H1 (cell line): Measurements from ENCODE around the gene ARHGEF12. TPM values are rescaled to one million over a fixed set of nuclear protein-coding genes. Genes with fewer than 3 reads are reported as not detected.

ENCODE experiments used
- CTCF ChIA-PET: fragments of 300-600 bp; sonication (Branson Sonifier 250); formaldehyde crosslinking; loops from one replicate; lab custom pipeline; 2021; ENCODE audit not compliant: partially characterized antibody; lab: Charles Lee
- POLR2A ChIA-PET: fragments of 300-600 bp; sonication (Branson Sonifier 250); formaldehyde crosslinking; loops from one replicate; lab custom pipeline; 2021; ENCODE audit warnings: inconsistent platforms; ENCODE audit not compliant: partially characterized antibody; lab: Charles Lee
- DNase-seq, 2 experiments: peaks; one replicate each; pipeline versions ENCODE4 v3.0.0 to v3.0.0-alpha.2; 2010 to 2022; ENCODE audit warnings: low spot score in 2 of 2, low read depth in 1 of 2, mixed read lengths in 1 of 2
- FAIRE-seq: peaks from 2 replicates; lab custom pipeline; 2011; peaks lifted over from hg19 to GRCh38; lab: Jason Lieb, UNC
- H2AFZ ChIP-seq: 2 replicates; pipeline ENCODE4 v1.8.1; 2012; ENCODE audit warnings: low read length, inconsistent platforms
- H2AK5ac ChIP-seq: 2 replicates; pipeline ENCODE4 v1.6.1; 2013; ENCODE audit warnings: low read depth, low read length
- H2BK120ac ChIP-seq: replicated peaks from 2 replicates; pipeline ENCODE3; 2013; ENCODE audit warnings: low read depth, low read length, inconsistent platforms
- H2BK12ac ChIP-seq: 2 replicates; pipeline ENCODE4 v1.6.1; 2013; ENCODE audit warnings: low read depth, low read length
- H2BK15ac ChIP-seq: 2 replicates; pipeline ENCODE4 v1.6.1; 2013; ENCODE audit warnings: low read length
- H2BK20ac ChIP-seq: 2 replicates; pipeline ENCODE4 v1.6.1; 2013; ENCODE audit warnings: low read length
- H2BK5ac ChIP-seq: 2 replicates; pipeline ENCODE4 v1.6.1; 2013; ENCODE audit warnings: low read depth, low read length
- H3K14ac ChIP-seq: 2 replicates; pipeline ENCODE4 v1.6.1; 2013; ENCODE audit warnings: inconsistent platforms; ENCODE audit not compliant: insufficient read length
- H3K18ac ChIP-seq: 2 replicates; pipeline ENCODE4 v1.6.1; 2013; ENCODE audit warnings: low read length; ENCODE audit errors: extremely low read depth
- H3K23ac ChIP-seq: 2 replicates; pipeline ENCODE4 v1.6.1; 2013; ENCODE audit warnings: inconsistent platforms; ENCODE audit not compliant: insufficient read length
- H3K23me2 ChIP-seq: 2 replicates; pipeline ENCODE4 v1.6.1; 2013; ENCODE audit warnings: low read depth, low read length
- H3K27ac ChIP-seq: 2 replicates; pipeline ENCODE4 v1.6.1; 2011; ENCODE audit warnings: low read depth, low read length, inconsistent platforms
- H3K27me3 ChIP-seq, 4 experiments: replicated peaks in 1 of 4; 1 replicate in 1 of 4; 2 replicates in 3 of 4; pipeline versions ENCODE4 v1.6.1 to v1.8.1; 2011 to 2013; ENCODE audit warnings: low read length in 3 of 4, mild to moderate bottlenecking in 3 of 4, inconsistent platforms in 2 of 4, mixed read lengths in 2 of 4, moderate library complexity in 1 of 4; ENCODE audit not compliant: control insufficient read depth in 3 of 4, insufficient read depth in 3 of 4; ENCODE audit errors: extremely low read depth in 1 of 4
- H3K36me3 ChIP-seq, 4 experiments: 2 replicates each; pipeline versions ENCODE4 v1.6.1 to v1.8.1; 2011 to 2013; ENCODE audit warnings: mild to moderate bottlenecking in 4 of 4, low read length in 3 of 4, moderate library complexity in 2 of 4, control low read depth in 1 of 4, inconsistent platforms in 1 of 4; ENCODE audit not compliant: insufficient read depth in 4 of 4, control insufficient read depth in 2 of 4
- H3K4ac ChIP-seq: replicated peaks from 2 replicates; pipeline ENCODE3; 2013; ENCODE audit warnings: low read length, low read depth, mixed read lengths, inconsistent platforms; ENCODE audit not compliant: insufficient read length
- H3K4me1 ChIP-seq, 4 experiments: replicated peaks in 1 of 4; 1 replicate in 1 of 4; 2 replicates in 3 of 4; pipeline versions ENCODE4 v1.6.1 to v1.8.1; 2011 to 2013; ENCODE audit warnings: low read length in 3 of 4, inconsistent platforms in 2 of 4, mixed read lengths in 1 of 4; ENCODE audit not compliant: insufficient read depth in 4 of 4, control insufficient read depth in 3 of 4
- H3K4me2 ChIP-seq, 2 experiments: 2 replicates each; pipeline versions ENCODE4 v1.6.1 to v1.8.1; 2011 to 2013; ENCODE audit warnings: low read depth in 2 of 2, low read length in 2 of 2, control low read depth in 1 of 2, inconsistent platforms in 1 of 2, mild to moderate bottlenecking in 1 of 2; ENCODE audit not compliant: insufficient read depth in 1 of 2
- H3K4me3 ChIP-seq, 4 experiments: fragments of 200-600, 300-600 bp in 1 of 4; sonication (generic), shearing (Covaris generic), sonication (Bioruptor Twin) in 1 of 4; 2 replicates each; pipeline versions ENCODE4 v1.5.1 to v1.8.1; 2011 to 2016; ENCODE audit warnings: low read length in 4 of 4, low read depth in 3 of 4, control low read depth in 2 of 4, inconsistent platforms in 2 of 4, mild to moderate bottlenecking in 2 of 4, mixed read lengths in 1 of 4, moderate library complexity in 1 of 4; ENCODE audit not compliant: insufficient read depth in 2 of 4; ENCODE audit errors: extremely low read depth in 1 of 4
- H3K56ac ChIP-seq: replicated peaks from 2 replicates; pipeline ENCODE3; 2013; ENCODE audit warnings: low read depth, mild to moderate bottlenecking, mixed read lengths, low read length, inconsistent platforms; ENCODE audit not compliant: insufficient read length
- H3K79me1 ChIP-seq: 2 replicates; pipeline ENCODE4 v1.6.1; 2013; ENCODE audit warnings: low read depth, low read length, control low read depth
- H3K79me2 ChIP-seq, 2 experiments: 2 replicates each; pipeline versions ENCODE4 v1.6.1 to v1.8.1; 2012 to 2013; ENCODE audit warnings: low read length in 2 of 2, mild to moderate bottlenecking in 2 of 2, inconsistent platforms in 1 of 2; ENCODE audit not compliant: insufficient read depth in 2 of 2, control insufficient read depth in 1 of 2
- H3K9ac ChIP-seq, 4 experiments: replicated peaks in 1 of 4; 1 replicate in 1 of 4; 2 replicates in 3 of 4; pipeline versions ENCODE4 v1.6.1 to v1.8.1; 2011 to 2013; ENCODE audit warnings: low read depth in 3 of 4, low read length in 3 of 4, control low read depth in 2 of 4, mild to moderate bottlenecking in 2 of 4, moderate library complexity in 2 of 4, inconsistent platforms in 1 of 4; ENCODE audit errors: extremely low read depth in 1 of 4
- H3K9me3 ChIP-seq, 2 experiments: 2 replicates each; pipeline versions ENCODE4 v1.6.1 to v1.8.1; 2012 to 2013; ENCODE audit warnings: mild to moderate bottlenecking in 2 of 2, moderate library complexity in 2 of 2, control low read depth in 1 of 2, inconsistent platforms in 1 of 2, low read depth in 1 of 2, low read length in 1 of 2, mixed read lengths in 1 of 2; ENCODE audit not compliant: insufficient read depth in 2 of 2
- H4K20me1 ChIP-seq, 2 experiments: replicated peaks in 1 of 2; 2 replicates each; pipeline versions ENCODE3 to v1.8.1; 2011 to 2013; ENCODE audit warnings: inconsistent platforms in 2 of 2, low read length in 2 of 2, mild to moderate bottlenecking in 1 of 2; ENCODE audit not compliant: insufficient read depth in 2 of 2, control insufficient read depth in 1 of 2
- H4K5ac ChIP-seq: 2 replicates; pipeline ENCODE4 v1.6.1; 2013; ENCODE audit warnings: low read length, low read depth, mixed read lengths, inconsistent platforms; ENCODE audit not compliant: insufficient read length
- H4K8ac ChIP-seq: 2 replicates; pipeline ENCODE4 v1.8.0; 2013; ENCODE audit warnings: mild to moderate bottlenecking, moderate library complexity, low read length, inconsistent platforms; ENCODE audit not compliant: insufficient read depth; ENCODE audit errors: extremely low read depth
- H4K91ac ChIP-seq: replicated peaks from 2 replicates; pipeline ENCODE3; 2013; ENCODE audit warnings: low read length, mixed read lengths, inconsistent platforms; ENCODE audit not compliant: insufficient read length
- ASH2L ChIP-seq: fragments of 200-600, 300-600 bp; sonication (generic); IDR thresholded peaks from one replicate; pipeline ENCODE4 v1.7.1; 2017; ENCODE audit warnings: low read length
- BCL11A ChIP-seq, 2 experiments: IDR thresholded peaks; one replicate each; pipeline ENCODE4 v1.6.1; 2011; ENCODE audit warnings: low read depth in 2 of 2, low read length in 2 of 2, mild to moderate bottlenecking in 2 of 2
- CBX8 ChIP-seq: fragments of 300-800, 300-1000 bp; sonication (generic); IDR thresholded peaks from 2 replicates; pipeline ENCODE4 v1.7.1; 2016; ENCODE audit warnings: low read depth, low read length, borderline replicate concordance
- CHD1 ChIP-seq: IDR thresholded peaks from 2 replicates; pipeline ENCODE4 v1.6.1; 2012; ENCODE audit warnings: low read depth, low read length, improper control_type of control experiment
- EP300 ChIP-seq, 2 experiments: IDR thresholded peaks; 1 replicate in 1 of 2; 2 replicates in 1 of 2; pipeline ENCODE4 v1.6.1; 2011 to 2012; ENCODE audit warnings: low read depth in 2 of 2, low read length in 2 of 2, mild to moderate bottlenecking in 2 of 2, borderline replicate concordance in 1 of 2, inconsistent platforms in 1 of 2, moderate library complexity in 1 of 2
- GTF2F1 ChIP-seq: IDR thresholded peaks from 2 replicates; pipeline ENCODE4 v1.6.1; 2012; ENCODE audit warnings: low read depth, low read length, improper control_type of control experiment, borderline replicate concordance
- JUN ChIP-seq: IDR thresholded peaks from 2 replicates; pipeline ENCODE4 v1.6.1; 2011; ENCODE audit warnings: low read depth, mild to moderate bottlenecking, improper control_type of control experiment, low read length
- NANOG ChIP-seq: IDR thresholded peaks from 2 replicates; pipeline ENCODE4 v1.6.1; 2011; ENCODE audit warnings: low read length, low read depth, mild to moderate bottlenecking, inconsistent platforms; ENCODE audit not compliant: insufficient read depth, poor library complexity, severe bottlenecking
- RFX5 ChIP-seq: IDR thresholded peaks from 2 replicates; pipeline ENCODE4 v1.6.1; 2011; ENCODE audit warnings: low read depth, low read length, improper control_type of control experiment, borderline replicate concordance
- WGBS, 2 experiments: shearing (Covaris generic) in 1 of 2; methylation state at CpG; one replicate each; pipeline versions ENCODE4 v1.1.6 to v1.1.7; 2013 to 2015; ENCODE audit warnings: low lambda C conversion rate in 2 of 2, mixed read lengths in 2 of 2, inconsistent platforms in 1 of 2, low coverage in 1 of 2, missing lambda C conversion rate in 1 of 2; ENCODE audit not compliant: insufficient replicate concordance in 2 of 2, insufficient coverage in 1 of 2, insufficient read length in 1 of 2; ENCODE audit errors: extremely low coverage in 1 of 2, missing lambda C conversion rate in 1 of 2; 5-methylcytosine and 5-hydroxymethylcytosine counted together
- polyA plus RNA-seq, 7 experiments: library from polyadenylated mRNA; depleted of rRNA in 3 of 7; stranded (reverse) in 5 of 7; unstranded in 2 of 7; fragments of >200 nt in 5 of 7; fragments of 200-250 nt in 2 of 7; gene quantifications; 1 replicate in 5 of 7; 2 replicates in 1 of 7; 4 replicates in 1 of 7; pipeline versions ENCODE4 v1.2.1 to v1.2.3, GENCODE V29; 2011 to 2013; ENCODE audit warnings: missing spikeins in 2 of 7, mixed read lengths in 2 of 7
- total RNA-seq: library from RNA; stranded (reverse); fragmentation: NEBNext Ultra II Directional; extraction: Animal tissue kit (Norgen Biotek cat#: 25700); gene quantifications from 2 replicates; pipeline ENCODE4 v1.2.1, GENCODE V29; 2021
- TF ChIP-seq, protein P1 (sequence below): IDR thresholded peaks from 2 replicates; pipeline ENCODE4 v1.6.1; 2012; ENCODE audit warnings: inconsistent platforms

ARHGEF12 gene
- total and polyA plus RNA-seq, 2 of the 8 experiments (the other 6 are each of a cell fraction or from before 2014, with no cell fraction given), result 5.1 to 33.7 TPM

DNA sequence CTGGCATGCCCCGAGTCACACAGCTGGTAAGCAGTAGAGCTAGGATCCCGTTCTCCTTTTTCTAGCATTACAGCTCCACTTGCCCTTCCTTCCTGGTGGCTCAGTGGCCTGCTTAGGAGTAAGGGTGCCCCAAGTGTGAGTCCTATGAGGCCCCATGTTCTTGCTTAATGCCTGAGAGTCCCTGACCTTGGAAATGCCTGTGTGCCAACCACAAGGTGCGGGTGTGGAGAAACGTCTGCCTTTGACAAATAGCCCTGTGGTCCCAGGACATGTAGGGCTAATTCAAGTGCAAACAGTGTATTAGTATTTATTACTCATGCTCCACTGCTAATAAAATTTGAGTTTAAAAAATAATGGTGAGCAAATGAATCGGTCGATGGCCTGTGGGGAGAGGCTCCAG is 193.7 kb downstream of the ARHGEF12 start:
- no peak overlapping the region for H2AK5ac ChIP-seq
- POLR2A ChIA-PET, result interaction anchor here (0.6 kb wide), 1 partner anchor 63 kb away, joined by 3 read pairs; no protein-coding TSS in a partner anchor

More for the DNA sequence above, 193.7 kb downstream of the ARHGEF12 start:
- H3K9ac ChIP-seq, result no peak overlapping the region
- WGBS, 2 experiments, result 90% methylated on average over 6 of the region's 6 CpGs; no CpG with 5 or more reads in 1 of the 2 experiments
- H3K79me1 ChIP-seq, result no peaks in the 10 kb centered on the region
- H2BK20ac ChIP-seq, result no peak overlapping the region
- no peak for FAIRE-seq
- no peak overlapping the region for H3K27ac ChIP-seq
- H3K18ac ChIP-seq, result no peak overlapping the region
- peak overlapping the region; percentile 19; the same call in 1 of the 2 replicates for H2BK15ac ChIP-seq
- no peak overlapping the region for H4K5ac ChIP-seq
- H3K79me2 ChIP-seq, result no peaks in the 10 kb centered on the region
- H4K20me1 ChIP-seq, result no peaks in the 10 kb centered on the region
- H3K23ac ChIP-seq, result no peak overlapping the region
- peaks cover 0 to 16% (median 10%) of the 10 kb centered on the region in 4 experiments; a peak in 6 of 7 replicates for H3K4me1 ChIP-seq
- H3K14ac ChIP-seq, result no peak overlapping the region
- no peak overlapping the region for H2BK120ac ChIP-seq
- H4K91ac ChIP-seq, result no peak overlapping the region
- H3K9me3 ChIP-seq, result peaks cover 0 to 3% of the 10 kb centered on the region in 2 experiments; a peak in 1 of 4 replicates
- H2AFZ ChIP-seq, result no peak overlapping the region
- CTCF ChIA-PET, result interaction anchor here (0.9 to 2.4 kb wide), 4 partner anchors 11 to 535 kb away, joined by 3 to 6 read pairs (median 3); partner anchors contain the start of gene GRIK4
- TF ChIP-seq GTF2F1 (no peak), BCL11A (IDR thresholded peaks at IDR 0.05; ENCODE audit: low read depth in 2 of 2, low read length in 2 of 2) (no peak), JUN (no peak), CBX8 (no peak), RFX5 (no peak), CHD1 (no peak), NANOG (no peak), EP300 (IDR thresholded peaks at IDR 0.05; ENCODE audit: borderline replicate concordance in 1 of 2, low read depth in 2 of 2, low read length in 2 of 2) (no peak), ASH2L (no peak)
- TF ChIP-seq, protein P1, sequence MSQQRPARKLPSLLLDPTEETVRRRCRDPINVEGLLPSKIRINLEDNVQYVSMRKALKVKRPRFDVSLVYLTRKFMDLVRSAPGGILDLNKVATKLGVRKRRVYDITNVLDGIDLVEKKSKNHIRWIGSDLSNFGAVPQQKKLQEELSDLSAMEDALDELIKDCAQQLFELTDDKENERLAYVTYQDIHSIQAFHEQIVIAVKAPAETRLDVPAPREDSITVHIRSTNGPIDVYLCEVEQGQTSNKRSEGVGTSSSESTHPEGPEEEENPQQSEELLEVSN, result no peak
- no peak for DNase-seq
- H3K4ac ChIP-seq, result no peak overlapping the region
- no peak overlapping the region for H3K56ac ChIP-seq
- H2BK5ac ChIP-seq, result no peak overlapping the region
- no peaks in the 10 kb centered on the region for H3K36me3 ChIP-seq
- no peak overlapping the region for H4K8ac ChIP-seq
- no peaks in the 10 kb centered on the region; the same call in 1 of the 2 replicates for H3K23me2 ChIP-seq
- H3K4me2 ChIP-seq, result no peak overlapping the region
- no peak overlapping the region for H2BK12ac ChIP-seq
- no peak overlapping the region for H3K4me3 ChIP-seq
- H3K27me3 ChIP-seq, result no peaks in the 10 kb centered on the region; a peak in 2 of 7 replicates
